RWPE1 (cell line): ENCODE data around the gene SCAF1.

Experiments used
- CTCF ChIA-PET: fragments of 350-600 bp; sonication (Branson Sonifier 250); formaldehyde crosslinking; extraction: SDS; loops from one replicate; lab custom pipeline; 2021; lab: Yijun Ruan, JAX
- POLR2A ChIA-PET: fragments of 400-600 bp; formaldehyde crosslinking; extraction: SDS; loops from one replicate; lab custom pipeline; 2020; ENCODE audit warnings: antibody characterized with exemption; ENCODE audit not compliant: low non-redundant PET; lab: Yijun Ruan, JAX
- DNase-seq: peaks from one replicate; pipeline ENCODE4 v3.0.0; 2012; ENCODE audit warnings: low spot score
- H3K27ac ChIP-seq: fragments of 450-650 bp; 2 replicates; pipeline ENCODE4 v1.5.1; 2017
- TF ChIP-seq, protein P1 (sequence below): fragments of 450-650 bp; conservative IDR thresholded peaks from 2 replicates; pipeline ENCODE4 v1.5.1; 2017; ENCODE audit warnings: low read depth, mild to moderate bottlenecking

The SCAF1 gene

DNA sequence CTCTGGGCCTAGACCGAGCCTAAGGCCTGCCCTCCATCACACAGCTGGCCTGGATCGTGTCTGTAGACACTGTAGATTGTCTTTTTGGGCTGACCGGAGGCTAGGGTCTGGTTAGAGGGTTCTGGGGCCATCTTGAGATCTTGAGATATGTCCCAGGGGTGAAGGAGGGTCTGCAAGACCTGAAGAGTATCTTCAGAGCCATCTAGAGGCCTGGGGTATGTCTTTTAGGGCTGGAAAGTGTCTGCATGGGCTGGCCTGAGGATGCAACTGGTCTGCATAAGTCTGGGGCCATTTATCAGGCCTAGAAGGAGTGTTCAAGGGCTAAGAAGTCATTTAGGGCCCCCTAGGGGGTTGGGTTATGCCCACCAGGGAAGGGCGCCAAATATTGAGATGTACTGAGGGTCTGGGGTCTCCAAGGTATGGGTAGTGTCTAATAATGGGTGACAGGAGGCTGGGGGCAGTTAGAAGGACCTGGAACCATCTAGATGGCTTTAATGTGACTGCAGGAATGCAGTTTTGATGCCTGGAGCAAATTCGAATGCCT lies 555 bp downstream of the SCAF1 start:
- TF ChIP-seq, protein P1, sequence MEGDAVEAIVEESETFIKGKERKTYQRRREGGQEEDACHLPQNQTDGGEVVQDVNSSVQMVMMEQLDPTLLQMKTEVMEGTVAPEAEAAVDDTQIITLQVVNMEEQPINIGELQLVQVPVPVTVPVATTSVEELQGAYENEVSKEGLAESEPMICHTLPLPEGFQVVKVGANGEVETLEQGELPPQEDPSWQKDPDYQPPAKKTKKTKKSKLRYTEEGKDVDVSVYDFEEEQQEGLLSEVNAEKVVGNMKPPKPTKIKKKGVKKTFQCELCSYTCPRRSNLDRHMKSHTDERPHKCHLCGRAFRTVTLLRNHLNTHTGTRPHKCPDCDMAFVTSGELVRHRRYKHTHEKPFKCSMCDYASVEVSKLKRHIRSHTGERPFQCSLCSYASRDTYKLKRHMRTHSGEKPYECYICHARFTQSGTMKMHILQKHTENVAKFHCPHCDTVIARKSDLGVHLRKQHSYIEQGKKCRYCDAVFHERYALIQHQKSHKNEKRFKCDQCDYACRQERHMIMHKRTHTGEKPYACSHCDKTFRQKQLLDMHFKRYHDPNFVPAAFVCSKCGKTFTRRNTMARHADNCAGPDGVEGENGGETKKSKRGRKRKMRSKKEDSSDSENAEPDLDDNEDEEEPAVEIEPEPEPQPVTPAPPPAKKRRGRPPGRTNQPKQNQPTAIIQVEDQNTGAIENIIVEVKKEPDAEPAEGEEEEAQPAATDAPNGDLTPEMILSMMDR: no peak
- ChIA-PET CTCF (no interaction called here), POLR2A (interaction anchor here (0.6 to 1.6 kb wide), 4 partner anchors 34 to 64 kb away, joined by 3 to 4 read pairs (median 4); partner anchors contain the start of genes NOSIP and PRMT1)
- H3K27ac ChIP-seq: peak overlapping the region; percentile 100
- DNase-seq: no peak

DNA sequence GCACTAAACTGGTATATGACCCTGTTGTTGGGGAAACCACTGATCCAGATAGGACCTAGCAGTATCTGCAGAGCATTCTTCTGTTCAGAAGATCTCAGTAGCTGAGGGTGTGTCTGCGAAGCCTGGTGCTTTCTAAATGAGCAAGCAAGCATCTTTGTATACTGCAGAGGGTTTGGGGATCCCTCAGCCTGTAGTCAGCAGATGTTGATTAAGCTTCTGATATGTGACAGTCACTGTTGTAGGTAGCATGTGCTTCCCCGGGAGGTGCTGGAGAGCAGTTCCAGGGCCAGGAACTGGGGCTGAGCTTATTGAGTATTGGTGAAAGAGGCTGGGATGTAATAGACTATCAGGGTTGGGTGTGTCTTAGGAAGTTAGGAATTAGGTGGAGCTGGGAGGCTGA lies 1.5 kb downstream of the SCAF1 start:
- no peak for DNase-seq
- H3K27ac ChIP-seq: no peak overlapping the region
- CTCF ChIA-PET: interaction anchor here (0.6 kb wide), 1 partner anchor 18 kb away, joined by 3 read pairs; no protein-coding TSS in a partner anchor
- POLR2A ChIA-PET: interaction anchor here (1.1 kb wide), 1 partner anchor 33 kb away, joined by 6 read pairs; no protein-coding TSS in a partner anchor
- TF ChIP-seq, protein P1: no peak

DNA sequence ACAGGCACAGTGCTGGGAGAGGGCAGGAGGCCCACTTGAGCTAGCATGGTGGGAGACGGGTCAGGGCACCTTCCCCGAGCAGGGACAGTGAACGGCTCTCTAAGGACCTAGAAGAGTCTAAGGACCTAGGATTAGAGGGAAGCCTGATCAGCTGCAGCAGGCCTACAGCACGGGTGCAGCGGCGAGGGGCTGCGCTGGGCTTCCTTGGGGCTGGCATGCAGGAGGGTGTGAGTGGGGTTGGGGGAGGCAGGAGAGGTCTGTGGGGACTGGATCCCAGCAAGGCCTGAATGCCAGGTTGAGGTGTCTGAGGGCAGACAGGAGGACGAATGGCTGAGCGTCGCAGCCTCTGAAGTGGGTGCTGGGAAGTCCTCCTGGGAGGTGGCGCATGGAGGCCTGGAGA lies 3.6 kb downstream of the SCAF1 start:
- DNase-seq: no peak
- TF ChIP-seq, protein P1: no peak
- POLR2A ChIA-PET: no interaction called here
- CTCF ChIA-PET: interaction anchor here (0.5 kb wide), 1 partner anchor 24 kb away, joined by 4 read pairs; no protein-coding TSS in a partner anchor
- H3K27ac ChIP-seq: peak overlapping the region; percentile 31

DNA sequence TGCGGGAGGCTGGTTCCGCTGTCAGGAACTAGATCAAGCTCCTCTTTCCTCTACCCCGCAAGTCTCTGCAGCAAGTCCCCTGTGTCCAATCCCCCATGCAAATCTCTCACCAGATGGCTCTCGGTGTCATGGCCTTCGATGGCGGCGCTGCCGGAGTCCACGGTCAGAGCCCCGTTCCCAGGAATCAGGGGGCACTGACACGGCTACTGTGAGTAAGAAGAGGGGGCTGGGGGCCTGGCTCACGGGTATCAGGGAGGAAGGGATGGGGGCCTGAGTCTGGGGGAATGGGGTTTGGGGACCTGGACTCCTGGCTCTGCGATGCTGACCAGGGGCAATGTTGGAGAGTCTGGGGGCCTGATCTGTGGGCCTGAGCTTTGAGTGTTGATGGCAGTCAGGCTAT lies 4.0 kb downstream of the SCAF1 start:
- no peak for DNase-seq
- ChIA-PET POLR2A (no interaction called here), CTCF (interaction anchor here (0.5 kb wide), 1 partner anchor 23 kb away, joined by 4 read pairs; no protein-coding TSS in a partner anchor)
- peak overlapping the region; percentile 31 for H3K27ac ChIP-seq
- TF ChIP-seq, protein P1: no peak

DNA sequence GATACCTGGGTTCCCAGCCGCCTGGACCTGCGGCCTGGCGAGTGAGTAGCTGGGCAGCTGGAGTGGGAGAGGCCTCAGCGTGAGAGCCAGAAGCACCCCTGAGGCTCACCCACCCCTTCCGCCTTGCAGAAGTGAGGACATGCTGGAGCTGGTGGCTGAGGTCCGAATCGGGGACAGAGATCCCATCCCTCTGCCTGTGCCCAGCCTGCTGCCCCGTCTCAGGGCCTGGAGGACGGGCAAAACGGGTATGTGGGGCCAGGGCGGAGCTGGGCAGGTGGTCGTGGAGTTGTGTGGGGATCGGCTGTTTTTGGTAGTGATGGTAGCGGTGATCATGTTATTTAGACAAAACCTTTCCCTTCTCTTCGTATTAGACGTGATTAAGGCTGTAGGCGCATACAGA lies 4.6 kb downstream of the SCAF1 start:
- TF ChIP-seq, protein P1: no peak
- ChIA-PET CTCF (interaction anchor here (0.7 kb wide), 1 partner anchor 26 kb away, joined by 4 read pairs; no protein-coding TSS in a partner anchor), POLR2A (no interaction called here)
- H3K27ac ChIP-seq: peak overlapping the region; percentile 31; the same call in 1 of the 2 replicates
- DNase-seq: no peak

DNA sequence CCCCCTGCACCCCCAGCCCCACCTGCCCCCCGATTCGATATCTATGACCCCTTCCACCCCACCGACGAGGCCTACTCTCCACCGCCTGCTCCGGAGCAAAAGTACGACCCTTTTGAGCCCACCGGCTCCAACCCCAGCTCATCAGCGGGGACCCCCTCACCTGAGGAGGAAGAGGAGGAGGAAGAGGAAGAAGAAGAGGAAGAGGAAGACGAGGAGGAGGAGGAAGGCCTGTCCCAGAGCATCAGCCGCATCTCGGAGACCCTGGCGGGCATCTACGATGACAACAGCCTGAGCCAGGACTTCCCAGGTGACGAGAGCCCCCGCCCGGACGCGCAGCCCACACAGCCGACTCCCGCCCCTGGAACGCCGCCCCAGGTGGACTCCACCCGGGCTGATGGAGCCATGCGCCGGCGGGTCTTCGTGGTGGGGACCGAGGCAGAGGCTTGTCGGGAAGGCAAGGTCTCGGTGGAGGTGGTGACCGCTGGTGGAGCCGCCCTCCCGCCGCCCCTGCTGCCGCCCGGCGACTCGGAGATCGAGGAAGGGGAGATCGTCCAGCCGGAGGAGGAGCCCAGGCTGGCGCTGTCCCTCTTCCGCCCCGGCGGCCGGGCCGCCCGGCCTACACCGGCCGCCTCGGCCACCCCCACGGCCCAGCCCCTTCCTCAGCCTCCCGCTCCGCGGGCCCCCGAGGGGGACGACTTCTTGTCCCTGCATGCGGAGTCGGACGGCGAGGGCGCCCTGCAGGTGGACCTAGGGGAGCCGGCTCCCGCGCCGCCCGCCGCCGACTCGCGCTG lies 9.2 kb downstream of the SCAF1 start:
- POLR2A ChIA-PET: no interaction called here
- TF ChIP-seq, protein P1: no peak
- no peak for DNase-seq
- H3K27ac ChIP-seq: no peak overlapping the region
- CTCF ChIA-PET: no interaction called here
